H1 (cell line): ENCODE results near the gene TUT4. TPM values are rescaled to one million over a fixed set of nuclear protein-coding genes. Genes with fewer than 3 reads are reported as not detected.

Experiments used
- CTCF ChIA-PET: fragments of 300-600 bp; sonication (Branson Sonifier 250); formaldehyde crosslinking; loops from one replicate; lab custom pipeline; 2021; ENCODE audit not compliant: partially characterized antibody; lab: Charles Lee
- POLR2A ChIA-PET: fragments of 300-600 bp; sonication (Branson Sonifier 250); formaldehyde crosslinking; loops from one replicate; lab custom pipeline; 2021; ENCODE audit warnings: inconsistent platforms; ENCODE audit not compliant: partially characterized antibody; lab: Charles Lee
- DNase-seq, 2 experiments: peaks; one replicate each; pipeline versions ENCODE4 v3.0.0 to v3.0.0-alpha.2; 2010 to 2022; ENCODE audit warnings: low spot score in 2 of 2, low read depth in 1 of 2, mixed read lengths in 1 of 2
- FAIRE-seq: peaks from 2 replicates; lab custom pipeline; 2011; peaks lifted over from hg19 to GRCh38; lab: Jason Lieb, UNC
- H2AFZ ChIP-seq: 2 replicates; pipeline ENCODE4 v1.8.1; 2012; ENCODE audit warnings: low read length, inconsistent platforms
- H2AK5ac ChIP-seq: 2 replicates; pipeline ENCODE4 v1.6.1; 2013; ENCODE audit warnings: low read depth, low read length
- H2BK120ac ChIP-seq: replicated peaks from 2 replicates; pipeline ENCODE3; 2013; ENCODE audit warnings: low read depth, low read length, inconsistent platforms
- H2BK12ac ChIP-seq: 2 replicates; pipeline ENCODE4 v1.6.1; 2013; ENCODE audit warnings: low read depth, low read length
- H2BK15ac ChIP-seq: 2 replicates; pipeline ENCODE4 v1.6.1; 2013; ENCODE audit warnings: low read length
- H2BK20ac ChIP-seq: 2 replicates; pipeline ENCODE4 v1.6.1; 2013; ENCODE audit warnings: low read length
- H2BK5ac ChIP-seq: 2 replicates; pipeline ENCODE4 v1.6.1; 2013; ENCODE audit warnings: low read depth, low read length
- H3K14ac ChIP-seq: 2 replicates; pipeline ENCODE4 v1.6.1; 2013; ENCODE audit warnings: inconsistent platforms; ENCODE audit not compliant: insufficient read length
- H3K18ac ChIP-seq: 2 replicates; pipeline ENCODE4 v1.6.1; 2013; ENCODE audit warnings: low read length; ENCODE audit errors: extremely low read depth
- H3K23ac ChIP-seq: 2 replicates; pipeline ENCODE4 v1.6.1; 2013; ENCODE audit warnings: inconsistent platforms; ENCODE audit not compliant: insufficient read length
- H3K23me2 ChIP-seq: 2 replicates; pipeline ENCODE4 v1.6.1; 2013; ENCODE audit warnings: low read depth, low read length
- H3K27ac ChIP-seq: 2 replicates; pipeline ENCODE4 v1.6.1; 2011; ENCODE audit warnings: low read depth, low read length, inconsistent platforms
- H3K27me3 ChIP-seq, 4 experiments: replicated peaks in 1 of 4; 1 replicate in 1 of 4; 2 replicates in 3 of 4; pipeline versions ENCODE4 v1.6.1 to v1.8.1; 2011 to 2013; ENCODE audit warnings: low read length in 3 of 4, mild to moderate bottlenecking in 3 of 4, inconsistent platforms in 2 of 4, mixed read lengths in 2 of 4, moderate library complexity in 1 of 4; ENCODE audit not compliant: control insufficient read depth in 3 of 4, insufficient read depth in 3 of 4; ENCODE audit errors: extremely low read depth in 1 of 4
- H3K36me3 ChIP-seq, 4 experiments: 2 replicates each; pipeline versions ENCODE4 v1.6.1 to v1.8.1; 2011 to 2013; ENCODE audit warnings: mild to moderate bottlenecking in 4 of 4, low read length in 3 of 4, moderate library complexity in 2 of 4, control low read depth in 1 of 4, inconsistent platforms in 1 of 4; ENCODE audit not compliant: insufficient read depth in 4 of 4, control insufficient read depth in 2 of 4
- H3K4ac ChIP-seq: replicated peaks from 2 replicates; pipeline ENCODE3; 2013; ENCODE audit warnings: low read length, low read depth, mixed read lengths, inconsistent platforms; ENCODE audit not compliant: insufficient read length
- H3K4me1 ChIP-seq, 4 experiments: replicated peaks in 1 of 4; 1 replicate in 1 of 4; 2 replicates in 3 of 4; pipeline versions ENCODE4 v1.6.1 to v1.8.1; 2011 to 2013; ENCODE audit warnings: low read length in 3 of 4, inconsistent platforms in 2 of 4, mixed read lengths in 1 of 4; ENCODE audit not compliant: insufficient read depth in 4 of 4, control insufficient read depth in 3 of 4
- H3K4me2 ChIP-seq, 2 experiments: 2 replicates each; pipeline versions ENCODE4 v1.6.1 to v1.8.1; 2011 to 2013; ENCODE audit warnings: low read depth in 2 of 2, low read length in 2 of 2, control low read depth in 1 of 2, inconsistent platforms in 1 of 2, mild to moderate bottlenecking in 1 of 2; ENCODE audit not compliant: insufficient read depth in 1 of 2
- H3K4me3 ChIP-seq, 4 experiments: fragments of 200-600, 300-600 bp in 1 of 4; sonication (generic), shearing (Covaris generic), sonication (Bioruptor Twin) in 1 of 4; 2 replicates each; pipeline versions ENCODE4 v1.5.1 to v1.8.1; 2011 to 2016; ENCODE audit warnings: low read length in 4 of 4, low read depth in 3 of 4, control low read depth in 2 of 4, inconsistent platforms in 2 of 4, mild to moderate bottlenecking in 2 of 4, mixed read lengths in 1 of 4, moderate library complexity in 1 of 4; ENCODE audit not compliant: insufficient read depth in 2 of 4; ENCODE audit errors: extremely low read depth in 1 of 4
- H3K56ac ChIP-seq: replicated peaks from 2 replicates; pipeline ENCODE3; 2013; ENCODE audit warnings: low read depth, mild to moderate bottlenecking, mixed read lengths, low read length, inconsistent platforms; ENCODE audit not compliant: insufficient read length
- H3K79me1 ChIP-seq: 2 replicates; pipeline ENCODE4 v1.6.1; 2013; ENCODE audit warnings: low read depth, low read length, control low read depth
- H3K79me2 ChIP-seq, 2 experiments: 2 replicates each; pipeline versions ENCODE4 v1.6.1 to v1.8.1; 2012 to 2013; ENCODE audit warnings: low read length in 2 of 2, mild to moderate bottlenecking in 2 of 2, inconsistent platforms in 1 of 2; ENCODE audit not compliant: insufficient read depth in 2 of 2, control insufficient read depth in 1 of 2
- H3K9ac ChIP-seq, 4 experiments: replicated peaks in 1 of 4; 1 replicate in 1 of 4; 2 replicates in 3 of 4; pipeline versions ENCODE4 v1.6.1 to v1.8.1; 2011 to 2013; ENCODE audit warnings: low read depth in 3 of 4, low read length in 3 of 4, control low read depth in 2 of 4, mild to moderate bottlenecking in 2 of 4, moderate library complexity in 2 of 4, inconsistent platforms in 1 of 4; ENCODE audit errors: extremely low read depth in 1 of 4
- H3K9me3 ChIP-seq, 2 experiments: 2 replicates each; pipeline versions ENCODE4 v1.6.1 to v1.8.1; 2012 to 2013; ENCODE audit warnings: mild to moderate bottlenecking in 2 of 2, moderate library complexity in 2 of 2, control low read depth in 1 of 2, inconsistent platforms in 1 of 2, low read depth in 1 of 2, low read length in 1 of 2, mixed read lengths in 1 of 2; ENCODE audit not compliant: insufficient read depth in 2 of 2
- H4K20me1 ChIP-seq, 2 experiments: replicated peaks in 1 of 2; 2 replicates each; pipeline versions ENCODE3 to v1.8.1; 2011 to 2013; ENCODE audit warnings: inconsistent platforms in 2 of 2, low read length in 2 of 2, mild to moderate bottlenecking in 1 of 2; ENCODE audit not compliant: insufficient read depth in 2 of 2, control insufficient read depth in 1 of 2
- H4K5ac ChIP-seq: 2 replicates; pipeline ENCODE4 v1.6.1; 2013; ENCODE audit warnings: low read length, low read depth, mixed read lengths, inconsistent platforms; ENCODE audit not compliant: insufficient read length
- H4K8ac ChIP-seq: 2 replicates; pipeline ENCODE4 v1.8.0; 2013; ENCODE audit warnings: mild to moderate bottlenecking, moderate library complexity, low read length, inconsistent platforms; ENCODE audit not compliant: insufficient read depth; ENCODE audit errors: extremely low read depth
- H4K91ac ChIP-seq: replicated peaks from 2 replicates; pipeline ENCODE3; 2013; ENCODE audit warnings: low read length, mixed read lengths, inconsistent platforms; ENCODE audit not compliant: insufficient read length
- BACH1 ChIP-seq: IDR thresholded peaks from 2 replicates; pipeline ENCODE4 v1.6.1; 2012; ENCODE audit warnings: low read length, improper control_type of control experiment
- CBX8 ChIP-seq: fragments of 300-800, 300-1000 bp; sonication (generic); IDR thresholded peaks from 2 replicates; pipeline ENCODE4 v1.7.1; 2016; ENCODE audit warnings: low read depth, low read length, borderline replicate concordance
- CHD2 ChIP-seq: IDR thresholded peaks from 2 replicates; pipeline ENCODE4 v1.6.1; 2012; ENCODE audit warnings: low read length, improper control_type of control experiment
- GTF2F1 ChIP-seq: IDR thresholded peaks from 2 replicates; pipeline ENCODE4 v1.6.1; 2012; ENCODE audit warnings: low read depth, low read length, improper control_type of control experiment, borderline replicate concordance
- JUND ChIP-seq: IDR thresholded peaks from 2 replicates; pipeline ENCODE4 v1.6.1; 2011; ENCODE audit warnings: mild to moderate bottlenecking, improper control_type of control experiment, low read length
- KDM1A ChIP-seq: fragments of 200-600, 300-600 bp; sonication (generic); IDR thresholded peaks from 2 replicates; pipeline ENCODE4 v1.7.1; 2016; ENCODE audit warnings: mild to moderate bottlenecking, low read length, borderline replicate concordance
- NRF1 ChIP-seq: IDR thresholded peaks from 2 replicates; pipeline ENCODE4 v1.6.1; 2011; ENCODE audit warnings: mild to moderate bottlenecking, low read depth, low read length, improper control_type of control experiment
- SIX5 ChIP-seq: IDR thresholded peaks from 2 replicates; pipeline ENCODE4 v1.6.1; 2011; ENCODE audit warnings: mild to moderate bottlenecking, low read depth, low read length
- TCF12 ChIP-seq: IDR thresholded peaks from 2 replicates; pipeline ENCODE4 v1.6.1; 2011; ENCODE audit warnings: low read depth, mild to moderate bottlenecking, low read length
- ZNF274 ChIP-seq: IDR thresholded peaks from 2 replicates; pipeline ENCODE4 v1.7.0; 2012; ENCODE audit warnings: low read length, borderline replicate concordance; ENCODE audit errors: extremely low read depth
- WGBS, 2 experiments: shearing (Covaris generic) in 1 of 2; methylation state at CpG; one replicate each; pipeline versions ENCODE4 v1.1.6 to v1.1.7; 2013 to 2015; ENCODE audit warnings: low lambda C conversion rate in 2 of 2, mixed read lengths in 2 of 2, inconsistent platforms in 1 of 2, low coverage in 1 of 2, missing lambda C conversion rate in 1 of 2; ENCODE audit not compliant: insufficient replicate concordance in 2 of 2, insufficient coverage in 1 of 2, insufficient read length in 1 of 2; ENCODE audit errors: extremely low coverage in 1 of 2, missing lambda C conversion rate in 1 of 2; 5-methylcytosine and 5-hydroxymethylcytosine counted together
- polyA plus RNA-seq, 7 experiments: library from polyadenylated mRNA; depleted of rRNA in 3 of 7; stranded (reverse) in 5 of 7; unstranded in 2 of 7; fragments of >200 nt in 5 of 7; fragments of 200-250 nt in 2 of 7; gene quantifications; 1 replicate in 5 of 7; 2 replicates in 1 of 7; 4 replicates in 1 of 7; pipeline versions ENCODE4 v1.2.1 to v1.2.3, GENCODE V29; 2011 to 2013; ENCODE audit warnings: missing spikeins in 2 of 7, mixed read lengths in 2 of 7
- total RNA-seq: library from RNA; stranded (reverse); fragmentation: NEBNext Ultra II Directional; extraction: Animal tissue kit (Norgen Biotek cat#: 25700); gene quantifications from 2 replicates; pipeline ENCODE4 v1.2.1, GENCODE V29; 2021

TUT4 gene
- total and polyA plus RNA-seq, 2 of the 8 experiments (the other 6 are each of a cell fraction or from before 2014, with no cell fraction given) = 54.5 to 63.3 TPM

- Histone ChIP-seq H3K18ac (no peak overlapping the region), H2BK15ac (no peak overlapping the region), H3K4me2 (no peak overlapping the region), H3K9ac (no peak overlapping the region), H4K91ac (no peak overlapping the region), H3K14ac (no peak overlapping the region), H2AK5ac (no peak overlapping the region), H2BK5ac (no peak overlapping the region), H3K36me3 (no peaks in the 10 kb centered on the region), H2BK20ac (no peak overlapping the region), H2BK12ac (no peak overlapping the region), H4K20me1 (no peaks in the 10 kb centered on the region), H3K27ac (no peak overlapping the region), H4K5ac (no peak overlapping the region), H3K4ac (no peak overlapping the region), H3K9me3 (no peaks in the 10 kb centered on the region), H3K79me1 (no peaks in the 10 kb centered on the region), H3K56ac (no peak overlapping the region), H3K23ac (no peak overlapping the region), H3K4me1 (peaks cover 3 to 10% (median 7%) of the 10 kb centered on the region in 4 experiments; a peak in 5 of 7 replicates), H3K79me2 (no peaks in the 10 kb centered on the region), H3K23me2 (peaks cover 11% of the 10 kb centered on the region), H2BK120ac (no peak overlapping the region), H3K4me3 (no peak overlapping the region), H2AFZ (no peak overlapping the region), H4K8ac (no peak overlapping the region), H3K27me3 (no peaks in the 10 kb centered on the region)
- no peak for TF ChIP-seq NRF1
- TF ChIP-seq CHD2 = no peak
- no peak for TF ChIP-seq SIX5
- no peak for TF ChIP-seq JUND
- TF ChIP-seq ZNF274 = no peak
- no peak for TF ChIP-seq KDM1A
- no peak for TF ChIP-seq GTF2F1
- no peak for TF ChIP-seq BACH1
- no peak for TF ChIP-seq CBX8
- no peak for TF ChIP-seq TCF12
- WGBS, 2 experiments = 88% methylated on average over 2 of the region's 2 CpGs; no CpG with 5 or more reads in 1 of the 2 experiments
- DNase-seq = no peak
- POLR2A ChIA-PET = interaction anchor here (1.0 kb wide), 1 partner anchor 141 kb away, joined by 3 read pairs; no protein-coding TSS in a partner anchor
- no peak for FAIRE-seq
- CTCF ChIA-PET = interaction anchor here (1.0 kb wide), 1 partner anchor 10 kb away, joined by 3 read pairs; no protein-coding TSS in a partner anchor
These were observed 6.0 kb upstream of the TUT4 start for GRCh38 chr1:52558941-52559340.
